A673 (cell line): ENCODE measurements around the gene ARHGEF6.

Experiments
- EZH2 ChIP-seq: fragments of 200-600 bp; sonication (generic); IDR thresholded peaks from 2 replicates; pipeline ENCODE4 v1.6.1; 2017; ENCODE audit warnings: borderline replicate concordance, low read depth, mild to moderate bottlenecking, mixed read lengths, antibody characterized with exemption, low read length; ENCODE audit not compliant: poor library complexity, severe bottlenecking
- TF ChIP-seq, protein P1 (sequence below): fragments of 300-800, 200-600 bp; sonication (generic); conservative IDR thresholded peaks from 2 replicates; pipeline ENCODE4 v1.5.1; 2017; ENCODE audit warnings: low read depth, mild to moderate bottlenecking, antibody characterized with exemption, low read length, moderate library complexity, mixed read lengths

DNA sequence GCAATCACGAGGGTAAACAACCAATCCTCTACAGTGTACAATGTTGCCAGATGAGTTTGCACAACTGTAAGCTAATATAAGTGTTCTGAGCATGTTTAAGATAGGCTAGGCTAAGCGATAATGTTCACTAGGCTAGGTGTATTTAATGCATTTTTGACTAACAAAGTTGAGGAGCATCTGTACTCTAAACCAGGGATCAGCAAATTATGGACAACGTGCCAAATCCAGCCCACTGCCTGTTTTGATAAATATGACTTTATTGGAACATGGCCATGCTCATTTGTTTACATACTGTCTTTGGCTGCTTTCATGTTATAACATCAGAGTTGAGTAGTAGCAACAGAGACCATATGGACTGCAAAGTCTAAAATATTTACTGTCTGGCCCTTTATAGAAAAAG lies 46.3 kb upstream of the ARHGEF6 start:
- TF ChIP-seq, protein P1, sequence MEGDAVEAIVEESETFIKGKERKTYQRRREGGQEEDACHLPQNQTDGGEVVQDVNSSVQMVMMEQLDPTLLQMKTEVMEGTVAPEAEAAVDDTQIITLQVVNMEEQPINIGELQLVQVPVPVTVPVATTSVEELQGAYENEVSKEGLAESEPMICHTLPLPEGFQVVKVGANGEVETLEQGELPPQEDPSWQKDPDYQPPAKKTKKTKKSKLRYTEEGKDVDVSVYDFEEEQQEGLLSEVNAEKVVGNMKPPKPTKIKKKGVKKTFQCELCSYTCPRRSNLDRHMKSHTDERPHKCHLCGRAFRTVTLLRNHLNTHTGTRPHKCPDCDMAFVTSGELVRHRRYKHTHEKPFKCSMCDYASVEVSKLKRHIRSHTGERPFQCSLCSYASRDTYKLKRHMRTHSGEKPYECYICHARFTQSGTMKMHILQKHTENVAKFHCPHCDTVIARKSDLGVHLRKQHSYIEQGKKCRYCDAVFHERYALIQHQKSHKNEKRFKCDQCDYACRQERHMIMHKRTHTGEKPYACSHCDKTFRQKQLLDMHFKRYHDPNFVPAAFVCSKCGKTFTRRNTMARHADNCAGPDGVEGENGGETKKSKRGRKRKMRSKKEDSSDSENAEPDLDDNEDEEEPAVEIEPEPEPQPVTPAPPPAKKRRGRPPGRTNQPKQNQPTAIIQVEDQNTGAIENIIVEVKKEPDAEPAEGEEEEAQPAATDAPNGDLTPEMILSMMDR: no peak
- no peak for TF ChIP-seq EZH2
